ENCODE data around the gene NUBP2.

The NUBP2 gene

DNA sequence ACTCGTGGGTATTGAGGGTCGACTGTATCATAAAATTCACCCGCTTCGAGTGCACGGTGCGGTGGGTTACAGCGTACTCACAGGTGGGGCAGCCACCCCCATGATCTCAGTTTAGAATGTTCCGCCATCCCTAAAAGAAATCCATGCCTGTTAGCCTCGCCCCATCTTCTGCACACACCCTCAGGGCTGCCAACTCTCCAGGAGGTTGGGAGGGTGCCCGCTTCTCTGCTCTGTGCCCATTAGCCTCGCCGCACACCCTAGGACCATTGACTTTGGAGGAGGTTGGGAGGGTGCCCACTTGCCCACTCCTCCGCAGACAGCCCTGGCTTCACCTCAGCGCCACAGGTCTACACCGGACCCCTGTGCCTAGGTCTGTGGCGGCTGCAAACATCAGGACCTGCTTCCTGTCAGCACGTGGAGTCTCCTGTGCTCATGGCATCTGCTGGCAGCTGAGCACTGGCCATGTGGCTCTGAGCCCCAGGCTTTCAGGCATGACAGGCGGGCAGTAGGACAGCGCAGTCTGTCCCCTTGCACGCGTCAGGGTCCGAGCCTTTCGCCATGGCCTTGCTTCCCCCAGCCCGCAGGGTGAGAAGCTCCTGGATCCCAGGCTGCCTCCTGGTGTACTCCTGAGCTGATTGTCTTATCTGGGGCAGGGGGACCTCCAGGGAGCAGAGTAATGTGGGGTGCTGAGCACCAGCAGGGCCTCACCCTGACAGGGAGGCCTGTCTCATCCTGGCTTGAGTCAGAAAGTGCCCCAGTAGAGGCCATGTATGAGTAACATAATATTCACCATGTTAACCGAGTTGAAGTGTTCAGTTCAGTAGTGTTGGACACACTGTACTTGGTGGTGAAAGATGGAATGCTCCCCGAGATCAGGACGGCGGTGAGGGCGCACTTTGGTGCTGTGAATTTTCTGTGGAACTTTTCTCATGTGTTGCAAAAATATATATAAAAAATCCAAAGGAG lies 33.3 kb upstream of the NUBP2 start:
- TF ChIP-seq, protein P1, sequence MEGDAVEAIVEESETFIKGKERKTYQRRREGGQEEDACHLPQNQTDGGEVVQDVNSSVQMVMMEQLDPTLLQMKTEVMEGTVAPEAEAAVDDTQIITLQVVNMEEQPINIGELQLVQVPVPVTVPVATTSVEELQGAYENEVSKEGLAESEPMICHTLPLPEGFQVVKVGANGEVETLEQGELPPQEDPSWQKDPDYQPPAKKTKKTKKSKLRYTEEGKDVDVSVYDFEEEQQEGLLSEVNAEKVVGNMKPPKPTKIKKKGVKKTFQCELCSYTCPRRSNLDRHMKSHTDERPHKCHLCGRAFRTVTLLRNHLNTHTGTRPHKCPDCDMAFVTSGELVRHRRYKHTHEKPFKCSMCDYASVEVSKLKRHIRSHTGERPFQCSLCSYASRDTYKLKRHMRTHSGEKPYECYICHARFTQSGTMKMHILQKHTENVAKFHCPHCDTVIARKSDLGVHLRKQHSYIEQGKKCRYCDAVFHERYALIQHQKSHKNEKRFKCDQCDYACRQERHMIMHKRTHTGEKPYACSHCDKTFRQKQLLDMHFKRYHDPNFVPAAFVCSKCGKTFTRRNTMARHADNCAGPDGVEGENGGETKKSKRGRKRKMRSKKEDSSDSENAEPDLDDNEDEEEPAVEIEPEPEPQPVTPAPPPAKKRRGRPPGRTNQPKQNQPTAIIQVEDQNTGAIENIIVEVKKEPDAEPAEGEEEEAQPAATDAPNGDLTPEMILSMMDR (IDR thresholded peaks at IDR 0.05; ENCODE audit: borderline replicate concordance, insufficient read depth, low read depth, low read length), result no peak
- no peak overlapping the region for H3K4me3 ChIP-seq (ENCODE audit: low read depth, low read length)

GRCh38 chr16:1751946-1752345 lies 30.8 kb upstream of the NUBP2 start:
- H3K4me3 ChIP-seq (ENCODE audit: low read depth, low read length), result no peak overlapping the region

DNA sequence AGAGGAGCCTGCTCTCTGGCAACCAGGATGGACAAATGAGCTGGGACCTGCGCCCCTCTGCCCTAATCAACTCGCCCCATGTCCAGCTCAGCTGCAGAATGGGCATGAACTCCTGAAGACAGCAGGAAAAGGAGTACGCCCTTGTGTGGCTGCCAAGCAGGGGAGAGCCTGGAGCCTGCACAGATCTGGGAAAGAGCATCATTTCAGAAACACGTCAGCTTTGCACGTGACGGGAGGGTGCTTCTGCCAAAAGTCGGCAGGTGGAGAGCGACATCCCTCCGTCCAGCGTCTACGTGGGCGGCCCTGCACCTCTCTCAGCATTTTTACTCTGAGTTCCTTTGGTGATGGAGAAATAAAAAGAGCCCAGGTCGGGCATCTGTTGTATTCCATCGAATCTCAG lies 29.9 kb upstream of the NUBP2 start:
- no peak overlapping the region for H3K4me3 ChIP-seq (ENCODE audit: low read depth, low read length)
- TF ChIP-seq, protein P1 (IDR thresholded peaks at IDR 0.05; ENCODE audit: borderline replicate concordance, insufficient read depth, low read depth, low read length), result no peak

More at GRCh38 chr16:1751946-1752345, 30.8 kb upstream of the NUBP2 start:
- TF ChIP-seq, protein P1 (IDR thresholded peaks at IDR 0.05; ENCODE audit: borderline replicate concordance, insufficient read depth, low read depth, low read length), result no peak

GRCh38 chr16:1754204-1754603 lies 28.6 kb upstream of the NUBP2 start:
- no peak overlapping the region for H3K4me3 ChIP-seq (ENCODE audit: low read depth, low read length)
- TF ChIP-seq, protein P1 (IDR thresholded peaks at IDR 0.05; ENCODE audit: borderline replicate concordance, insufficient read depth, low read depth, low read length), result no peak

GRCh38 chr16:1757714-1758461 lies 24.9 kb upstream of the NUBP2 start:
- no peak overlapping the region for H3K4me3 ChIP-seq (ENCODE audit: low read depth, low read length)
- TF ChIP-seq, protein P1 (IDR thresholded peaks at IDR 0.05; ENCODE audit: borderline replicate concordance, insufficient read depth, low read depth, low read length), result no peak

- TF ChIP-seq, protein P1 (IDR thresholded peaks at IDR 0.05; ENCODE audit: borderline replicate concordance, insufficient read depth, low read depth, low read length), result no peak
- H3K4me3 ChIP-seq (ENCODE audit: low read depth, low read length), result no peak overlapping the region
Observed at GRCh38 chr16:1758923-1759322, 23.8 kb upstream of the NUBP2 start.

All from GM12875 (cell line).